GM19025 (cell line): ENCODE data around the gene ASPDH.

Experiments used
- ATAC-seq: cut with Tn5 transposase; IDR thresholded peaks from one replicate; pipeline ENCODE4 v1.9.1; 2021; ENCODE audit warnings: mild to moderate bottlenecking, low read depth, moderate library complexity; ENCODE audit not compliant: unreplicated experiment

ASPDH gene

GRCh38 chr19:50516456-50516855, 2.7 kb upstream of the ASPDH start:
- no peak for ATAC-seq

GRCh38 chr19:50515168-50515561, 1.5 kb upstream of the ASPDH start:
- no peak for ATAC-seq

GRCh38 chr19:50514346-50515167, 844 bp upstream of the ASPDH start:
- no peak for ATAC-seq

DNA sequence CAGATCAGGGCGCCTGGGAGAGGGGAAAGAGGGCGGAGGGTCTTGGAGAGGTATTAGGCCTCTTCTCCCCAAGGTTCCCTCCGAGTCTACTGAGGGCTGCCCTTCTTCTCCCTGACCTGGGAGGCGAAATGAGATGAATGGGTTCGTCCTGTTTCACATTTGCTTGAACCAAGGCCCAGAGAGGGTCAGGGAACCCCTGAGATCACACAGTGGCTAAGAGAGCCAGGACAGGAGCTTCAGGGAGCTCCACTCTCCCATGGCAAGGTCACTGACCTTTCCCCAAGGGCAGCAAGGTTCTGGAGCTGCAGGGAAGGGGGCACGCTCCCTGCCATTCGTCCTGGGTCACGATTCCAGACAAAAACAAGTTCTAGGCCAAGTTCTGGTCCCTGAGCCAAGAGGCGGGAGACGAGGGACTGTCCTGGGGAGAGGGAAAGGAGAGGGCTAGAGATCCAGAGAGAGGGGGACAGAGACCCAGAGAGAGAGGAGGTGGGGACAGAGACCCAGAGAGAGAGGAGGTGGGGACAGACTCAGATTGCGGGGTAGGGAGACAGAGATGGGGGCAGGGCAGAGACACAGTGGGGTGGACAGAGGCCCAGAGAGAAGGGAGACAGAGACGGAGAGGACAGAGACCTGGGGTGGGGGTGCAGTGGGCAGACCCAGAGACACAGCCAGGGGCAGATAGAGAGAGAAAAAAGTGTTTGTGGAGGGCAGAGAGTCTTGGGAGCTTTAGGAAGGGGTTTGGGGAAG, 541 bp downstream of the ASPDH start:
- no peak for ATAC-seq

- ATAC-seq = no peak
Observed at GRCh38 chr19:50512112-50512998, 1.4 kb downstream of the ASPDH start.

DNA sequence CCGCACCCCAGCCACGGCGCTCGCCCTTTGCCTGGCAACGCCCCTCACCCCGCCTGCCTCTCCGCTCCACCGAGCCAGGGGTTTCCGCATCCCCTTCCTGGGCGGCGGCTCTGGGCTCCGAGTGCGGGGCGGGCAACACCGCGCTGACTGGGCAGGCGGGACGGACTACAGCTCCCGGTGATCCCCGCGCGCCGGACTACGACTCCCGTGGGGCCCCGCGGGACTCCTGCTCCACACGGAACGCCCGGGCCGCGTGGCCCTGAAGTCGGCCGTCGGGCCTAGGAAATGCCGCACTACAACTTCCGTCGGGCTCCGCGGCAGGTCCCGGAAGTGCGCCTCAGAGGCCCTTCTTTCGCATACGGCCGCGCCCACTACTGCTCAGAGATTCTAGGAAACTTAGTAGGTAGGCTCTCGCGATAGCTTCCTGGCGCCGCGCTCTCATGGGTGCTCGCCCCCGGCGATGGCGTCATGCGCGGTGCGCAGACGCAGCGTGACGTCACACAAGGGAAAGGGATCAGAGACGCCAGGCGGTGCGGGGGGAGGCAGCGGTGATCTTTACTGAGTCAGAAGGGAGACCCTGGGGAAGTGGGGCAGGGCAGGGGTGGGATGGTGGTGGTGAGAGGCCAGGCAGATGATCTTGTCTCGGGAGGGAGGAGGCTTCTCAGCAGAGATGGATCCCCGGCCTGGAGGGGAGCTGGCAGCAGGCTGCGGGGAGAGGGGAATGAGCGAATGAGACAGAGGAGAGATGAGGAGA, 2.5 kb downstream of the ASPDH start, which contains the start of gene JOSD2:
Gene JOSD2, minus strand, starts transcription at position 123 of the 754 bp plus-strand sequence. CDS start 760 bp downstream, outside the sequence.
- peak; percentile 93 for ATAC-seq

DNA sequence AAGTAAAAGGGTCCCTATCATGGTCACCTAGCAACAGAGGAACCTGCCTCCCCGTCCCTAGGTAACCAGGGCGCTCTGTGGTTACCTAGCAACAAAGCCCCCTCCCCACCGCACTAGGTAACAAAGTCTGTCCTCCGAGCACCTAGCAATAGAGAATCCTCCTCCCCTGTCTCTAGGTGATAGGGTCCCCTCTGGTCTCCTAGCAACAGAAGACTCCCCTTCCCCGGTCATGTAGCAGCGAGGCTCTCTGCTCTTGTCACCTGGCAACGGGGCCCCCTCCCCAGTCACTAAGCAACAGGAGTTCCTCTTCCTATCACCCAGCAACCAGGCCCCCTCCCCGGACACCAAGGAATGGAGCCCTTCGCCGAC, 3.0 kb downstream of the ASPDH start:
- ATAC-seq = no peak

DNA sequence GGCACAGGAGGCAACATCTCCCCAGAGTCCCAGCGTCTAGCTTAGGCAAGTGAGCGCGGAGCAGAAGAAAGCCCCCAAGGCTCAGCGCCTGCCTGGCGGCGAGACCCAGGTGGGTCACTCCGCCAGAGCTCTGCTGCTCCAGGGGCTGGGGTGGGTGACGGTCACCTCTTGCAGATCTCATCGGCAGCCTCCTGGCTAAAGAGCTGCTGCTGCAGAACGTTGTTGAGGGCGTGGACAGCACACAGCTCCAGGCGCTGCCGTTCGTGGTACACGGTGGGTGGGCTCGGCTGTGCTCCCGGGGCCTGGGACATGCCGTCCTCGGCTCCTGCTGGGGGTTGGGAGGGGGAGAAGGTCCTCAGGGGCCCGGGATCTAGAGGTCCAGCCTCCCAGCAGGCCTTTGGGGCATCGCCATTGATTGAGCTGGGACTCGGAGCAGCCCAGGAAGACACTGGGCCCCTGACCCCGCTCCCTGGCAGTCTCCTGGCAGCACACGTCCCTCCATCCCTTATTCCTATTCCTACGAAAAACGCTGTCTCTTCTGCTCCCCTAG, 3.5 kb downstream of the ASPDH start:
- no peak for ATAC-seq

- ATAC-seq = no peak
Observed at GRCh38 chr19:50509366-50509765, 4.3 kb downstream of the ASPDH start.

DNA sequence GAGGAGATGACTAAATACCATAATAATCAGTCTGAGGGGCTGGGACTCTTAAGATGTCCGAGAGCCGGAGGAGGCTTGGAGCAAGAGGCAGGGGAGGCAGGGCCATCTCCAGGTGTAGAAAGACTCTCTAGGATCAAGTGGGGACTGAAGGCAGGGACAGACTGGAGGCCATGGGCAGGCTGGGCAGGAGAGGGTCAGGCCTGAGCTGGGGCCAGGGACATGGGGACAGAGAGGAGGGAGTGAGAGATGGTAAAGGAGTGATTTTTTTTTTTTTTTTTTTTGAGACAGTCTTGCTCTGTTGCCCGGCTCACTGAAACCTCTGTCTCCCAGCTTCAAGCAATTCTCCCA, 4.9 kb downstream of the ASPDH start:
- no peak for ATAC-seq

GRCh38 chr19:50507376-50507775, 6.3 kb downstream of the ASPDH start:
- ATAC-seq = no peak

DNA sequence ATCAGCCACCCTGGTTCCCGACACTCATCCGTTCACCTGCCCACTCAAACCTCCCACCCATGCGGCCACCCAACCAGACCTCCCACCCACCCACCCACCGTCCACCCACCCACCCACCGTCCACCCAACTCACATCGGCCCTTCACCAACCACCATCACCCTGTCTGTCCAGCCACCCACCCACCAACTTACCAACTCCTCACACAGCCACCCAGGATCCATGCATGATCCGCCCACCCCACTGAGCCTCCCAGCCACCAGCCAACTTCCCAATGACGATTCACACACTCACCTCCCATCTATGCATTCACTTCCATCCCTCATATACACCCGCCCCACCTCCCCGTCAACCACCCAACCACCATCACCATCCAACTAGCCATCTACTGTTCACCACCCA, 7.0 kb downstream of the ASPDH start:
- ATAC-seq = no peak

DNA sequence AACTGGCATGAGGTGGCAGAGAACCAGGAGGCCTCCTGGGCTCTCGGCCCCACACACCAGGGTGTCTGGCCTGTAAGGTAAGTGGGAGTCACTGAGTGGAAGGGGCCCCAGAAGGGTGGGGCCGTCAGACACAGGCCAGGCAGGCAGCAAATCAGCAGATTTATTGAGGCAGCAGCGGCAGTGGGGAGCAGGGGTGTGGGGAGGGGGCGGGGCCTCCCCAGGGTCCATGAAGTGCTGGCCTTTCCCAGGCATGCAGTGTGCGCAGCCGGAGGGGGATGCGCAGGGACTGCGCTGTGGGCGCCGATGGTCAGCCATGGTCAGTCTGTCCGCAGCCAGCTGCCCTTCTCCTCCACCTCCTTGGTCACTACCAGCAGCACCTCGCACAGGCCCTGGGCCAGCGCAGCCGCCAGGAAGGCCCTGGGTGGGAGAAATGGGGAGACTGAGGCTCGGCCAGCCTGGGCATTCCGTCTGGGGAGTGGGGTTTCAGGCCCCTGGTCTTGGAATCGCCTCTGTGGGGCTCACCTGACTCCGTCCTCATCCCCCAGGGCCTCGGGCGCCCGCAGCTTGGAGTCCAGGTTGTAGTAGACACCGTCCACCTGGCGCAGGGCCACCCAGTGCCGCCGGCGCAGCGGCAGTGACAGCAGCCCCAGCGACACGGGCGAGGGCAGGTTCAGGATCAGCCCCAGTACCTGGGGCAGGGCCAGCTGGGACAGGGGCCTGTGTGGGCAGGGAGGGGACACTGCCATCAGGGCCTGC, 7.7 kb downstream of the ASPDH start:
- ATAC-seq = no peak

GRCh38 chr19:50501568-50502475, 11.9 kb downstream of the ASPDH start:
- no peak for ATAC-seq

GRCh38 chr19:50501186-50501567, 12.5 kb downstream of the ASPDH start:
- no peak for ATAC-seq

- no peak for ATAC-seq
Observed at GRCh38 chr19:50500753-50501151, 13.0 kb downstream of the ASPDH start.

GRCh38 chr19:50500060-50500752, 13.5 kb downstream of the ASPDH start:
- ATAC-seq = no peak
